Ectodermal cell (in vitro differentiated cells): Measurements from ENCODE around the gene MYH13.

Experiments used
- H3K27ac ChIP-seq: 2 replicates; pipeline ENCODE4 v1.7.0; 2013; ENCODE audit warnings: mild to moderate bottlenecking, low read depth, low read length; ENCODE audit not compliant: insufficient read depth, poor library complexity, severe bottlenecking
- H3K27me3 ChIP-seq: 2 replicates; pipeline ENCODE4 v1.7.0; 2013; ENCODE audit warnings: mild to moderate bottlenecking, low read length; ENCODE audit not compliant: insufficient read depth, control insufficient read depth, poor library complexity, severe bottlenecking
- H3K36me3 ChIP-seq: one replicate; pipeline ENCODE4 v1.7.0; 2013; ENCODE audit warnings: low read length; ENCODE audit not compliant: control insufficient read depth, insufficient read depth
- H3K4me1 ChIP-seq: one replicate; pipeline ENCODE4 v1.7.0; 2013; ENCODE audit warnings: low read length; ENCODE audit not compliant: control insufficient read depth, insufficient read depth
- H3K4me3 ChIP-seq: 2 replicates; pipeline ENCODE4 v1.7.0; 2013; ENCODE audit warnings: low read depth, low read length, control low read depth; ENCODE audit not compliant: insufficient read depth
- H3K9me3 ChIP-seq: 2 replicates; pipeline ENCODE4 v1.7.0; 2013; ENCODE audit warnings: mild to moderate bottlenecking, low read length, moderate library complexity; ENCODE audit not compliant: control insufficient read depth
- WGBS, 2 experiments: methylation state at CpG; one replicate each; pipeline ENCODE4 v1.1.7; 2013; ENCODE audit warnings: missing lambda C conversion rate in 2 of 2; 5-methylcytosine and 5-hydroxymethylcytosine counted together

MYH13 gene

DNA sequence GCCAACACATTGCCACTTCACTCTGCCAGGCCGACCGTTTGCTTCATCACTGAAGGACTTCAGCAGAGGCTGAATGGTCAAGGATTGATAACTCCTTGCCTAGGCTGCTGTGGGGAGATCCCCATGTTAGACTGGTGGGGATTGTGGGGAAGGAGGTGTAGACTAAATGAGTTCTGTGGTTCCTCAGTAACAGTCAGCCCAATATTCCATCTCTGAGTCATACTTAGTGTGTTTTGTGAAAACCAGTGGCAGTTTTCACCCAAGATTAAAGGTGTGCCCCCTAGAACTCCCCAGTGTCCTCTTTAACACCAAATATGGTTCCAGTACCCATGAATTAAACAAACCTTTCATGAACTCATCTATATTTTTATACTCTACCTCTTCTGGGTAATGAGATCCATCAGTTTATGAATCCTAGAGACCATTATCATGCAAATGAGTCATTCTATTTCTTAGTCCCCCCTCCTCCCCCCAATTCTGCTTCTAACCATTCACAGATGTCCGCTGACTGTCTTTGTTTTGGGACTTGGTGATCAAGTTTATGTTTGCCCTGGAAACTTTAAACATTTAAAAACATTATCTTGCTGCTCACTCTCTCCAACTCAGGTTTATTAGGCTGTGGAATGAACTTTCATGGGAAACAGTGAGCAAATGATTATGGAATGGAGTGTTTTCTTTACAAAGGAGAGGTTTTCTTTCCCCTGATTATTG, 107.6 kb downstream of the MYH13 start:
- Histone ChIP-seq H3K9me3 (no peaks in the 10 kb centered on the region), H3K4me1 (no peaks in the 10 kb centered on the region), H3K27me3 (no peaks in the 10 kb centered on the region), H3K36me3 (no peaks in the 10 kb centered on the region), H3K27ac (no peak overlapping the region), H3K4me3 (no peak overlapping the region)
- WGBS, 2 experiments: 88 to 91% methylated on average over 2 to 3 of the region's 3 CpGs

DNA sequence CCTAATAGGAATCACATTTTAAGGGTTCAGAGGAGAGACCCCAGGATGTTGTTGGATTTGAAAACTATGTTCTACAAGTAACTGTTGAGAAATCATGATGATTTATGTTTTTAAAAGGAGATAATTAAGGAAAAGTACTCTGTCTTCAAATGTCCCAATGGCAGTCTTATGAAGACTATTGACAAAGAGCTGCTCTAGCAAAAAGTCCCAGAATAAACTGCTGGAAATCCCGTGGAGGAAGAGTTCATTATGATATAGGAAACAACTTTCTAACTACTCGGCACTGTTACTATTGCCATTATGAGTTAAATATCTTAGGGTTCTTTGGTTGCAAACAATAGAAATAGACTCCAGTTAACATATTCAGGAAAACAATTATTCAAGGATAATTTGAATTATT, 108.8 kb downstream of the MYH13 start:
- H3K4me1 ChIP-seq: no peaks in the 10 kb centered on the region
- H3K36me3 ChIP-seq: no peaks in the 10 kb centered on the region
- H3K4me3 ChIP-seq: no peak overlapping the region
- 70 to 93% methylated on average over 1 to 2 of the region's 2 CpGs for WGBS, 2 experiments
- H3K27ac ChIP-seq: no peak overlapping the region
- H3K27me3 ChIP-seq: no peaks in the 10 kb centered on the region
- no peaks in the 10 kb centered on the region for H3K9me3 ChIP-seq

DNA sequence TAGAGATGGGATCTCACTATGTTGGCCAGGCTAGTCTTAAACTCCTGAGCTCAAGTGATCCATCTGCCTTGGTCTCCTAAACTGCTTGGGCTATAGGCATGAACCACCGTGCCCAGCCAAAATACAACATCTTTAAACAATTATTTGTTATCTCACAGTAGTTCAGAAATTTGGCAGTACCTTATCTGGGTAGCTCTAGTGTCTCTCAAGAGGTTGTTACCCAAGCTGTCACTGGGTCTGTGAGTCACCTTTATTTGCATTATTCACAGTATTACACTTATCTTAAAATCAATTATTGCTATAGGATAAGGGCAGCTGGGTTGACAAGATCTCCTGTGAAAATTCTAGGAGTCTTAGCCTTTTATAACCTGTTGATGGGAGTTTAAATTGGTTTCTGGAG, 110.4 kb downstream of the MYH13 start:
- Histone ChIP-seq H3K9me3 (no peaks in the 10 kb centered on the region), H3K4me3 (no peak overlapping the region), H3K36me3 (no peaks in the 10 kb centered on the region), H3K27me3 (no peaks in the 10 kb centered on the region), H3K27ac (no peak overlapping the region), H3K4me1 (no peaks in the 10 kb centered on the region)
- 94 to 96% methylated on average over 1 of the region's 1 CpG for WGBS, 2 experiments

DNA sequence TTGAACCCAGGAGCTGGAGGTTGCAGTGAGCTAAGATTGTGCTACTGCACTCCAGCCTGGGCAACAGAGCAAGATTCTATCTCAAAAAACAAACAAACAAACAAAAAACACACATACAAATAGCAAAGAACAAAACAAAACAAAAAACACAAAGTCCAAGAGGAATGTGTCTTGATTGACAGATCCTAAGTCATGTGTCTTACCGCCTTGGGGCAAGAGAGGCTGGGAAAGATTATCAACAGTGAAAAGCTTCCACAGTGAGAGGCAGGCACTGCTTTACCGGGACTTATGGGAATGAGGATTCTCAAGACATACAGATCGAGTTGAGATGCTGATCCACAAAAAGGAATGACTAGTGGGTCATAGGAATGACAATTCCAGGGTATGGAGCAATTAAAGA, 111.7 kb downstream of the MYH13 start:
- WGBS, 2 experiments: 73 to 82% methylated on average over 3 of the region's 3 CpGs
- Histone ChIP-seq H3K4me3 (no peak overlapping the region), H3K36me3 (no peaks in the 10 kb centered on the region), H3K4me1 (no peaks in the 10 kb centered on the region), H3K27me3 (no peaks in the 10 kb centered on the region), H3K27ac (no peak overlapping the region), H3K9me3 (no peaks in the 10 kb centered on the region)

DNA sequence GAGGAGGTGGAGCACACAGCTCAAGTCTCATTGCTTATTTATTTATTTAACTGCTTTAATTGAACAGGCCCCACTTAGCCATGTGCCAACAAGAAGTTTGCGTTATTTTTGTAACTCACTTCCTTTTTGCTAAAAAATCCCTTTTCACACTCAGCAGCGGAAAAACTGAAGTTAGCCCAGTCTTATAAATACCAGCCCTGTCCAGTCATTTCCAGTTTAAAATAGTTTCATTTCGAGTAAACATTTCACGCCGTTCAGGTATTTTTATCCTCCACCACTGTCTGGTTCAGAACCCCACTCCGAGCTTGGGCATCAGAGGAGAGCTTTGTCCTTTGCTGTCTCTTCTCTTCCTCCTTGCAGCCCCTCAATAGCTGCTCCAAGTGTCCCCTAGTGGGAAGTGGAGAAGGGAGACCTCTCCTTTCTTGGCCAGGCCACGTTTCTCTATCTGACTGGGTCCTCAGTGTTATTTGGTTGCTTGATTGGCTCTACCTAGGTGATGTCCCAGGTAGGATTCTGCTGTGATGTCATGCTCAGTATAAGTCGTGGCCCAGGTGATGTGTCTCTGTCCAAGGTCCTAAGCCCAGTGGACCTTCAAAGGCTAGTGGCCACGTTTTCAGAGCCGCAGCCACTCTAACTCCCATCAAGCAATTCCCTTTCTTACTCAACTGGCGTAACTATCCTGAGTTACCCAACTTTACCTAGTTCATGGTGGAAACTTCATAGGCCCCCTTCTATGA, 121.4 kb downstream of the MYH13 start:
- H3K36me3 ChIP-seq: no peaks in the 10 kb centered on the region
- H3K4me3 ChIP-seq: no peak overlapping the region
- H3K27me3 ChIP-seq: no peaks in the 10 kb centered on the region
- WGBS, 2 experiments: 89 to 91% methylated on average over 11 of the region's 11 CpGs
- no peak overlapping the region for H3K27ac ChIP-seq
- H3K9me3 ChIP-seq: no peaks in the 10 kb centered on the region
- no peaks in the 10 kb centered on the region for H3K4me1 ChIP-seq
